ENCODE measurements around the gene MYLK3.

- TF ChIP-seq CTCF (conservative IDR thresholded peaks at IDR 0.05; ENCODE audit: low read length) (no peak), EZH2phosphoT487 (IDR thresholded peaks at IDR 0.05; ENCODE audit: borderline replicate concordance, low read depth, low read length) (no peak)
Observed at GRCh38 chr16:46763147-46763546, 15.0 kb upstream of the MYLK3 start.
